HEK293 (cell line): ENCODE data around the gene RUVBL1.

ENCODE experiments used
- CTCF ChIA-PET: fragments of 350-600 bp; formaldehyde crosslinking; extraction: SDS; loops from one replicate; lab custom pipeline; 2021; ENCODE audit warnings: antibody characterized with exemption; lab: Yijun Ruan, JAX
- POLR2A ChIA-PET: fragments of 300-600 bp; formaldehyde crosslinking; extraction: SDS; loops from one replicate; lab custom pipeline; 2020; ENCODE audit warnings: antibody characterized with exemption, inconsistent platforms; lab: Yijun Ruan, JAX
- H3K27ac ChIP-seq: fragments of 200-500 bp; sonication (Bioruptor generic); 2 replicates; pipeline ENCODE4 v1.5.1; 2014; ENCODE audit warnings: low read depth, low read length, control low read depth, inconsistent platforms; ENCODE audit errors: extremely low read depth
- H3K36me3 ChIP-seq, 2 experiments: fragments of 200-500 bp in 1 of 2; sonication (Bioruptor generic) in 1 of 2; 1 replicate in 1 of 2; 2 replicates in 1 of 2; pipeline ENCODE4 v1.5.1; 2014 to 2017; ENCODE audit warnings: inconsistent platforms in 2 of 2, low read length in 2 of 2; ENCODE audit not compliant: control insufficient read depth in 2 of 2, insufficient read depth in 1 of 2
- H3K4me1 ChIP-seq: fragments of 200-500 bp; sonication (Bioruptor generic); 2 replicates; pipeline ENCODE4 v1.5.1; 2014; ENCODE audit warnings: mild to moderate bottlenecking, low read length, inconsistent platforms; ENCODE audit not compliant: control insufficient read depth, insufficient read depth
- H3K4me3 ChIP-seq: 2 replicates; pipeline ENCODE4 v1.5.1; 2011; ENCODE audit warnings: low read depth, mild to moderate bottlenecking, control low read depth, low read length, moderate library complexity
- H3K9me3 ChIP-seq: fragments of 200-500 bp; sonication (Bioruptor generic); 2 replicates; pipeline ENCODE4 v1.5.1; 2014; ENCODE audit warnings: low read depth, low read length, inconsistent platforms; ENCODE audit not compliant: control insufficient read depth, insufficient read depth
- PRDM10 ChIP-seq: fragments of 450-650 bp; formaldehyde crosslinking; IDR thresholded peaks from 2 replicates; pipeline ENCODE4 v1.5.1; 2016; ENCODE audit warnings: missing biosample characterization, missing genetic modification characterization
- PRDM2 ChIP-seq: fragments of 450-650 bp; formaldehyde crosslinking; IDR thresholded peaks from 2 replicates; pipeline ENCODE4 v1.5.1; 2016; ENCODE audit warnings: missing biosample characterization, missing genetic modification characterization, borderline replicate concordance
- ZFP37 ChIP-seq: fragments of 450-650 bp; formaldehyde crosslinking; IDR thresholded peaks from 2 replicates; pipeline ENCODE4 v1.5.1; 2016; ENCODE audit warnings: missing biosample characterization, missing genetic modification characterization
- ZNF140 ChIP-seq: fragments of 450-650 bp; formaldehyde crosslinking; IDR thresholded peaks from 2 replicates; pipeline ENCODE4 v1.5.1; 2016; ENCODE audit warnings: missing biosample characterization, missing genetic modification characterization
- ZNF16 ChIP-seq: fragments of 450-650 bp; formaldehyde crosslinking; IDR thresholded peaks from 2 replicates; pipeline ENCODE4 v1.5.1; 2016; ENCODE audit warnings: low read depth, missing biosample characterization, missing genetic modification characterization
- ZNF174 ChIP-seq: fragments of 450-650 bp; formaldehyde crosslinking; IDR thresholded peaks from 2 replicates; pipeline ENCODE4 v1.5.0; 2017; ENCODE audit warnings: missing biosample characterization, mild to moderate bottlenecking, missing genetic modification characterization
- ZNF23 ChIP-seq: fragments of 450-650 bp; formaldehyde crosslinking; IDR thresholded peaks from 2 replicates; pipeline ENCODE4 v1.5.1; 2016; ENCODE audit warnings: missing biosample characterization, missing genetic modification characterization, borderline replicate concordance
- ZNF354C ChIP-seq: fragments of 450-650 bp; formaldehyde crosslinking; IDR thresholded peaks from 2 replicates; pipeline ENCODE4 v1.5.1; 2016; ENCODE audit warnings: missing biosample characterization, missing genetic modification characterization, low read depth, borderline replicate concordance
- ZNF449 ChIP-seq: fragments of 450-650 bp; formaldehyde crosslinking; IDR thresholded peaks from 2 replicates; pipeline ENCODE4 v1.5.1; 2017; ENCODE audit warnings: missing biosample characterization, mild to moderate bottlenecking, missing genetic modification characterization, moderate library complexity
- ZNF473 ChIP-seq: fragments of 450-650 bp; formaldehyde crosslinking; IDR thresholded peaks from 2 replicates; pipeline ENCODE4 v1.5.1; 2017; ENCODE audit warnings: missing biosample characterization, missing genetic modification characterization
- ZNF510 ChIP-seq: fragments of 450-650 bp; formaldehyde crosslinking; IDR thresholded peaks from 2 replicates; pipeline ENCODE4 v1.5.1; 2018; ENCODE audit warnings: mild to moderate bottlenecking, missing genetic modification characterization, missing biosample characterization; ENCODE audit not compliant: insufficient replicate concordance
- ZNF530 ChIP-seq: fragments of 450-650 bp; formaldehyde crosslinking; IDR thresholded peaks from 2 replicates; pipeline ENCODE4 v1.5.1; 2016; ENCODE audit warnings: low read depth, missing biosample characterization, missing genetic modification characterization
- ZNF544 ChIP-seq: fragments of 450-650 bp; formaldehyde crosslinking; IDR thresholded peaks from 2 replicates; pipeline ENCODE4 v1.5.0; 2017; ENCODE audit warnings: missing biosample characterization, missing genetic modification characterization
- ZNF555 ChIP-seq: fragments of 450-650 bp; formaldehyde crosslinking; conservative IDR thresholded peaks from 2 replicates; pipeline ENCODE4 v1.5.1; 2017; ENCODE audit warnings: missing biosample characterization, mild to moderate bottlenecking, missing genetic modification characterization, inconsistent platforms
- ZNF561 ChIP-seq: fragments of 450-650 bp; IDR thresholded peaks from 2 replicates; pipeline ENCODE4 v1.5.1; 2018; ENCODE audit warnings: missing biosample characterization, missing genetic modification characterization, borderline replicate concordance
- ZNF645 ChIP-seq: fragments of 450-650 bp; formaldehyde crosslinking; IDR thresholded peaks from 2 replicates; pipeline ENCODE4; 2016; ENCODE audit warnings: missing biosample characterization, missing genetic modification characterization
- ZNF707 ChIP-seq: fragments of 450-650 bp; formaldehyde crosslinking; IDR thresholded peaks from 2 replicates; pipeline ENCODE4 v1.5.1; 2016; ENCODE audit warnings: missing biosample characterization, missing genetic modification characterization
- TF ChIP-seq, protein P1 (sequence below): fragments of 450-650 bp; formaldehyde crosslinking; IDR thresholded peaks from 2 replicates; pipeline ENCODE4 v1.5.1; 2017; ENCODE audit warnings: missing biosample characterization, missing genetic modification characterization
- TF ChIP-seq, protein P2 (sequence below): fragments of 450-650 bp; formaldehyde crosslinking; IDR thresholded peaks from 2 replicates; pipeline ENCODE4 v1.5.1; 2017; ENCODE audit warnings: missing biosample characterization, missing genetic modification characterization

Gene RUVBL1

GRCh38 chr3:128074851-128075521 lies 48.6 kb downstream of the RUVBL1 start (continued):
- TF ChIP-seq PRDM10 (tag by site-specific recombination) (no peak), ZNF354C (tag by site-specific recombination) (no peak), ZNF449 (tag by site-specific recombination) (no peak), ZNF174 (tag by site-specific recombination) (no peak), ZNF23 (no peak), ZNF473 (tag by site-specific recombination) (no peak)
- TF ChIP-seq, protein P1, sequence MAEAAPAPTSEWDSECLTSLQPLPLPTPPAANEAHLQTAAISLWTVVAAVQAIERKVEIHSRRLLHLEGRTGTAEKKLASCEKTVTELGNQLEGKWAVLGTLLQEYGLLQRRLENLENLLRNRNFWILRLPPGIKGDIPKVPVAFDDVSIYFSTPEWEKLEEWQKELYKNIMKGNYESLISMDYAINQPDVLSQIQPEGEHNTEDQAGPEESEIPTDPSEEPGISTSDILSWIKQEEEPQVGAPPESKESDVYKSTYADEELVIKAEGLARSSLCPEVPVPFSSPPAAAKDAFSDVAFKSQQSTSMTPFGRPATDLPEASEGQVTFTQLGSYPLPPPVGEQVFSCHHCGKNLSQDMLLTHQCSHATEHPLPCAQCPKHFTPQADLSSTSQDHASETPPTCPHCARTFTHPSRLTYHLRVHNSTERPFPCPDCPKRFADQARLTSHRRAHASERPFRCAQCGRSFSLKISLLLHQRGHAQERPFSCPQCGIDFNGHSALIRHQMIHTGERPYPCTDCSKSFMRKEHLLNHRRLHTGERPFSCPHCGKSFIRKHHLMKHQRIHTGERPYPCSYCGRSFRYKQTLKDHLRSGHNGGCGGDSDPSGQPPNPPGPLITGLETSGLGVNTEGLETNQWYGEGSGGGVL (tag by site-specific recombination) = no peak

DNA sequence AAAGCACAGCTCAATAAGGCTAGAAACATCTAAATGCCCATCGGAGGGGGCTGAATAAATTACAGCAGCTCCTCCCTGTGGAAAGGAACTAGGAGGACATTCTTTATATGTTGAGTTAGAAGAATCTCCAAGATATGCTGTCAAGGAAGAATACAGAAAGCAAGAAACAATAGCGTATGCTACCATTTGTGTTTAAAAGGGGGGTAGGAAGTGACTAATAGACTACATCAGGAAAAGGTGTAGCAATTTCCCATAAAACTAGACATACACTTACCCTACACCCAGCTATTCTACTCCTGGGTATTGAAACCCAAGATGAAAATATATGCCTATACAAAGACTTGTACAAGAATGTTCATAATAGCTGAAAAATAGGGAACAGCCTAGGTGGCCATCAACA lies 49.8 kb downstream of the RUVBL1 start:
- no peaks in the 10 kb centered on the region for H3K4me1 ChIP-seq
- ChIA-PET CTCF (interaction anchor here (0.6 to 0.9 kb wide), 3 partner anchors 24 to 535 kb away, joined by 3 to 4 read pairs (median 3); no protein-coding TSS in a partner anchor), POLR2A (no interaction called here)
- no peaks in the 10 kb centered on the region for H3K9me3 ChIP-seq
- H3K36me3 ChIP-seq = peaks cover 0 to 73% of the 10 kb centered on the region in 2 experiments; a peak in 1 of 3 replicates
- no peak overlapping the region for H3K4me3 ChIP-seq
- H3K27ac ChIP-seq = no peak overlapping the region
- TF ChIP-seq ZNF561 (tag by site-specific recombination) = no peak
- no peak for TF ChIP-seq ZNF544 (tag by site-specific recombination)
- no peak for TF ChIP-seq PRDM2 (tag by site-specific recombination)
- TF ChIP-seq, protein P2, sequence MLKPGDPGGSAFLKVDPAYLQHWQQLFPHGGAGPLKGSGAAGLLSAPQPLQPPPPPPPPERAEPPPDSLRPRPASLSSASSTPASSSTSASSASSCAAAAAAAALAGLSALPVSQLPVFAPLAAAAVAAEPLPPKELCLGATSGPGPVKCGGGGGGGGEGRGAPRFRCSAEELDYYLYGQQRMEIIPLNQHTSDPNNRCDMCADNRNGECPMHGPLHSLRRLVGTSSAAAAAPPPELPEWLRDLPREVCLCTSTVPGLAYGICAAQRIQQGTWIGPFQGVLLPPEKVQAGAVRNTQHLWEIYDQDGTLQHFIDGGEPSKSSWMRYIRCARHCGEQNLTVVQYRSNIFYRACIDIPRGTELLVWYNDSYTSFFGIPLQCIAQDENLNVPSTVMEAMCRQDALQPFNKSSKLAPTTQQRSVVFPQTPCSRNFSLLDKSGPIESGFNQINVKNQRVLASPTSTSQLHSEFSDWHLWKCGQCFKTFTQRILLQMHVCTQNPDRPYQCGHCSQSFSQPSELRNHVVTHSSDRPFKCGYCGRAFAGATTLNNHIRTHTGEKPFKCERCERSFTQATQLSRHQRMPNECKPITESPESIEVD (tag by site-specific recombination) = no peak
- TF ChIP-seq ZNF510 = no peak
- no peak for TF ChIP-seq ZNF140
- no peak for TF ChIP-seq ZNF707 (tag by site-specific recombination)
- TF ChIP-seq ZNF645 = no peak
- TF ChIP-seq ZFP37 = no peak
- no peak for TF ChIP-seq ZNF530 (tag by site-specific recombination)
- no peak for TF ChIP-seq ZNF555 (tag by site-specific recombination)
- TF ChIP-seq ZNF16 (tag by site-specific recombination) = no peak
